ENCODE data around the gene BEND5. TPM values are rescaled to one million over a fixed set of nuclear protein-coding genes. Genes with fewer than 3 reads are reported as not detected.

The BEND5 gene
- total and polyA plus RNA-seq, 5 donors from 2014 or later, result 0.56 to 2.2 (median 1.7) TPM

GRCh38 chr1:48678710-48679505 lies 97.8 kb downstream of the BEND5 start:
- no peak overlapping the region for H3K27ac ChIP-seq (ENCODE audit: insufficient read depth, low read length, poor library complexity, severe bottlenecking)
- ATAC-seq (ENCODE audit: low read depth in 2 of 2), result no peak
- Mint-ChIP-seq H3K36me3 (no peaks in the 10 kb centered on the region), H3K4me3 (no peak overlapping the region), H3K4me1 (no peaks in the 10 kb centered on the region), H3K27ac (no peak overlapping the region), H3K27me3 (no peaks in the 10 kb centered on the region), H3K9me3 (peaks cover 0 to 2% (median 0%) of the 10 kb centered on the region in 7 donors)
- DNase-seq, result no peak
- no peaks in the 10 kb centered on the region for H3K4me1 ChIP-seq (ENCODE audit: control insufficient read depth, insufficient read depth, low read length, poor library complexity, severe bottlenecking)
- no peaks in the 10 kb centered on the region for H3K36me3 ChIP-seq (ENCODE audit: control insufficient read depth, insufficient read depth, low read length)
- no peaks in the 10 kb centered on the region for H3K27me3 ChIP-seq (ENCODE audit: control insufficient read depth, insufficient read depth, low read length)
- H3K4me3 ChIP-seq (ENCODE audit: low read depth, low read length), result no peak overlapping the region
- no peaks in the 10 kb centered on the region for H3K9me3 ChIP-seq (ENCODE audit: control insufficient read depth in 2 of 2, low read length in 2 of 2)
